ENCODE results near the gene NRCAM. TPM values are rescaled to one million over a fixed set of nuclear protein-coding genes. Genes with fewer than 3 reads are reported as not detected.

NRCAM gene
- total RNA-seq, 4 donors from 2014 or later, result 1.3 to 4.7 (median 2.2) TPM

GRCh38 chr7:108290459-108291151 lies 165.6 kb downstream of the NRCAM start:
- Histone ChIP-seq H3K27me3 (no peaks in the 10 kb centered on the region), H3K4me1 (no peaks in the 10 kb centered on the region), H3K27ac (no peak overlapping the region), H3K9me3 (no peaks in the 10 kb centered on the region), H3K4me3 (no peak overlapping the region), H3K36me3 (no peaks in the 10 kb centered on the region)
- WGBS, 2 donors (ENCODE audit: low coverage in 1 of 2), result 20 to 60% methylated on average over 7 of the region's 7 CpGs
- ATAC-seq, result no peak
- no peak for TF ChIP-seq POLR2A (IDR thresholded peaks at IDR 0.05)
- TF ChIP-seq CTCF (IDR thresholded peaks at IDR 0.05), result no peak
- no peak for TF ChIP-seq POLR2AphosphoS5 (IDR thresholded peaks at IDR 0.05)

- ATAC-seq, result no peak
- Histone ChIP-seq H3K36me3 (no peaks in the 10 kb centered on the region), H3K27ac (no peak overlapping the region), H3K9me3 (no peaks in the 10 kb centered on the region), H3K4me1 (no peaks in the 10 kb centered on the region), H3K4me3 (no peak overlapping the region), H3K27me3 (no peaks in the 10 kb centered on the region)
- TF ChIP-seq EP300 (IDR thresholded peaks at IDR 0.05), result no peak
- TF ChIP-seq POLR2A (IDR thresholded peaks at IDR 0.05), result no peak
- TF ChIP-seq POLR2AphosphoS5 (IDR thresholded peaks at IDR 0.05), result no peak
- TF ChIP-seq CTCF (IDR thresholded peaks at IDR 0.05), result no peak
- WGBS, 2 donors (ENCODE audit: low coverage in 1 of 2), result 21 to 41% methylated on average over 1 of the region's 1 CpG
These were observed 166.4 kb downstream of the NRCAM start for GRCh38 chr7:108289852-108290251.

- Histone ChIP-seq H3K27ac (no peak overlapping the region), H3K4me1 (no peaks in the 10 kb centered on the region), H3K27me3 (no peaks in the 10 kb centered on the region), H3K36me3 (no peaks in the 10 kb centered on the region), H3K9me3 (no peaks in the 10 kb centered on the region), H3K4me3 (no peak overlapping the region)
- 77 to 95% methylated on average over 3 of the region's 3 CpGs for WGBS, 2 donors (ENCODE audit: low coverage in 1 of 2)
- ATAC-seq, result no peak
- TF ChIP-seq CTCF (IDR thresholded peaks at IDR 0.05) (no peak), POLR2A (IDR thresholded peaks at IDR 0.05) (no peak), POLR2AphosphoS5 (IDR thresholded peaks at IDR 0.05) (no peak), EP300 (IDR thresholded peaks at IDR 0.05) (no peak)
These were observed 168.4 kb downstream of the NRCAM start for GRCh38 chr7:108287857-108288256.

- WGBS, 2 donors (ENCODE audit: low coverage in 1 of 2), result 65 to 88% methylated on average over 8 to 9 of the region's 9 CpGs
- no peaks in the 10 kb centered on the region for H3K9me3 ChIP-seq
- no peaks in the 10 kb centered on the region for H3K36me3 ChIP-seq
- no peak overlapping the region for H3K4me3 ChIP-seq
- H3K27ac ChIP-seq, result no peak overlapping the region
- no peak for TF ChIP-seq EP300 (IDR thresholded peaks at IDR 0.05)
- TF ChIP-seq POLR2AphosphoS5 (IDR thresholded peaks at IDR 0.05), result no peak
- no peak for TF ChIP-seq POLR2A (IDR thresholded peaks at IDR 0.05)
- TF ChIP-seq CTCF (IDR thresholded peaks at IDR 0.05), result no peak
- no peaks in the 10 kb centered on the region for H3K27me3 ChIP-seq
- no peak for ATAC-seq
- no peaks in the 10 kb centered on the region for H3K4me1 ChIP-seq
These were observed 169.8 kb downstream of the NRCAM start for GRCh38 chr7:108286290-108286904.

GRCh38 chr7:108285778-108286177 lies 170.5 kb downstream of the NRCAM start:
- no peaks in the 10 kb centered on the region for H3K9me3 ChIP-seq
- ATAC-seq, result no peak
- H3K27me3 ChIP-seq, result no peaks in the 10 kb centered on the region
- no peaks in the 10 kb centered on the region for H3K4me1 ChIP-seq
- H3K27ac ChIP-seq, result no peak overlapping the region
- no peaks in the 10 kb centered on the region for H3K36me3 ChIP-seq
- WGBS, 2 donors (ENCODE audit: low coverage in 1 of 2), result 36 to 80% methylated on average over 2 of the region's 2 CpGs
- TF ChIP-seq POLR2A (IDR thresholded peaks at IDR 0.05) (no peak), EP300 (IDR thresholded peaks at IDR 0.05) (no peak), POLR2AphosphoS5 (IDR thresholded peaks at IDR 0.05) (no peak), CTCF (IDR thresholded peaks at IDR 0.05) (no peak)
- H3K4me3 ChIP-seq, result no peak overlapping the region

Measured in gastroesophageal sphincter (tissue), 4 donors.